Astrocyte (in vitro differentiated cells and primary cell): ENCODE measurements around the gene ZNF469. TPM values are rescaled to one million over a fixed set of nuclear protein-coding genes. Genes with fewer than 3 reads are reported as not detected.

Experiments used
- DNase-seq: peaks from one replicate; pipeline ENCODE4 v3.0.0-alpha.2; 2010; ENCODE audit warnings: low read depth
- FAIRE-seq: peaks from 2 replicates; lab custom pipeline; 2011; peaks lifted over from hg19 to GRCh38; lab: Jason Lieb, UNC
- H2AFZ ChIP-seq: 2 replicates; pipeline ENCODE4 v1.6.0; 2012; ENCODE audit warnings: low read depth, low read length, inconsistent platforms
- H3K27ac ChIP-seq: 2 replicates; pipeline ENCODE4 v1.5.1; 2011; ENCODE audit warnings: low read depth, low read length, inconsistent platforms
- H3K27me3 ChIP-seq: 2 replicates; pipeline ENCODE4 v1.6.0; 2011; ENCODE audit warnings: low read length, inconsistent platforms; ENCODE audit not compliant: insufficient read depth
- H3K36me3 ChIP-seq: 2 replicates; pipeline ENCODE4 v1.5.1; 2011; ENCODE audit warnings: low read length, inconsistent platforms; ENCODE audit not compliant: insufficient read depth
- H3K4me1 ChIP-seq: 2 replicates; pipeline ENCODE4 v1.5.1; 2011; ENCODE audit warnings: low read length, inconsistent platforms; ENCODE audit not compliant: insufficient read depth
- H3K4me2 ChIP-seq: 2 replicates; pipeline ENCODE4 v1.6.0; 2012; ENCODE audit warnings: low read length, inconsistent platforms
- H3K4me3 ChIP-seq: 2 replicates; pipeline ENCODE4 v1.5.1; 2011; ENCODE audit warnings: low read depth, mild to moderate bottlenecking, low read length, inconsistent platforms; ENCODE audit not compliant: insufficient read depth
- H3K79me2 ChIP-seq: 2 replicates; pipeline ENCODE4 v1.6.0; 2012; ENCODE audit warnings: mild to moderate bottlenecking, low read length, inconsistent platforms; ENCODE audit not compliant: insufficient read depth
- H3K9ac ChIP-seq: 2 replicates; pipeline ENCODE4 v1.6.0; 2012; ENCODE audit warnings: mild to moderate bottlenecking, low read length, inconsistent platforms
- H3K9me3 ChIP-seq: 2 replicates; pipeline ENCODE4 v1.5.1; 2012; ENCODE audit warnings: low read depth, mild to moderate bottlenecking, low read length, inconsistent platforms; ENCODE audit not compliant: insufficient read depth
- H4K20me1 ChIP-seq: 2 replicates; pipeline ENCODE4 v1.6.0; 2012; ENCODE audit warnings: low read length, inconsistent platforms; ENCODE audit not compliant: insufficient read depth
- H3K27ac Mint-ChIP-seq: one replicate; pipeline ENCODE4 v1.8.0; 2021; ENCODE audit warnings: mild to moderate bottlenecking, mixed read lengths; ENCODE audit not compliant: unreplicated experiment
- H3K27me3 Mint-ChIP-seq: one replicate; pipeline ENCODE4 v1.8.0; 2021; ENCODE audit warnings: low read depth, mixed read lengths; ENCODE audit not compliant: unreplicated experiment
- H3K36me3 Mint-ChIP-seq: one replicate; pipeline ENCODE4 v1.8.0; 2021; ENCODE audit warnings: low read depth, mixed read lengths; ENCODE audit not compliant: unreplicated experiment
- H3K4me1 Mint-ChIP-seq: one replicate; pipeline ENCODE4 v1.8.0; 2021; ENCODE audit warnings: low read depth, mixed read lengths; ENCODE audit not compliant: unreplicated experiment
- H3K4me3 Mint-ChIP-seq: one replicate; pipeline ENCODE4 v1.8.0; 2021; ENCODE audit warnings: mild to moderate bottlenecking, moderate library complexity, mixed read lengths; ENCODE audit not compliant: unreplicated experiment
- H3K9me3 Mint-ChIP-seq: one replicate; pipeline ENCODE4 v1.8.0; 2021; ENCODE audit warnings: mild to moderate bottlenecking, mixed read lengths; ENCODE audit not compliant: unreplicated experiment
- EZH2 ChIP-seq: IDR thresholded peaks from 2 replicates; pipeline ENCODE4 v1.6.1; 2012; ENCODE audit warnings: mild to moderate bottlenecking, low read length, inconsistent platforms; ENCODE audit not compliant: insufficient read depth
- total RNA-seq: library from RNA; stranded (reverse); gene quantifications from 2 replicates; pipeline ENCODE4 v1.2.1, GENCODE V29; 2021
- TF ChIP-seq, protein P1 (sequence below): IDR thresholded peaks from 2 replicates; pipeline ENCODE4 v1.5.1; 2011; ENCODE audit warnings: low read depth, mild to moderate bottlenecking, inconsistent platforms, low read length, moderate library complexity; ENCODE audit not compliant: insufficient read depth

ZNF469 gene
- total RNA-seq, 1 donor from 2014 or later, result 17.7 TPM

DNA sequence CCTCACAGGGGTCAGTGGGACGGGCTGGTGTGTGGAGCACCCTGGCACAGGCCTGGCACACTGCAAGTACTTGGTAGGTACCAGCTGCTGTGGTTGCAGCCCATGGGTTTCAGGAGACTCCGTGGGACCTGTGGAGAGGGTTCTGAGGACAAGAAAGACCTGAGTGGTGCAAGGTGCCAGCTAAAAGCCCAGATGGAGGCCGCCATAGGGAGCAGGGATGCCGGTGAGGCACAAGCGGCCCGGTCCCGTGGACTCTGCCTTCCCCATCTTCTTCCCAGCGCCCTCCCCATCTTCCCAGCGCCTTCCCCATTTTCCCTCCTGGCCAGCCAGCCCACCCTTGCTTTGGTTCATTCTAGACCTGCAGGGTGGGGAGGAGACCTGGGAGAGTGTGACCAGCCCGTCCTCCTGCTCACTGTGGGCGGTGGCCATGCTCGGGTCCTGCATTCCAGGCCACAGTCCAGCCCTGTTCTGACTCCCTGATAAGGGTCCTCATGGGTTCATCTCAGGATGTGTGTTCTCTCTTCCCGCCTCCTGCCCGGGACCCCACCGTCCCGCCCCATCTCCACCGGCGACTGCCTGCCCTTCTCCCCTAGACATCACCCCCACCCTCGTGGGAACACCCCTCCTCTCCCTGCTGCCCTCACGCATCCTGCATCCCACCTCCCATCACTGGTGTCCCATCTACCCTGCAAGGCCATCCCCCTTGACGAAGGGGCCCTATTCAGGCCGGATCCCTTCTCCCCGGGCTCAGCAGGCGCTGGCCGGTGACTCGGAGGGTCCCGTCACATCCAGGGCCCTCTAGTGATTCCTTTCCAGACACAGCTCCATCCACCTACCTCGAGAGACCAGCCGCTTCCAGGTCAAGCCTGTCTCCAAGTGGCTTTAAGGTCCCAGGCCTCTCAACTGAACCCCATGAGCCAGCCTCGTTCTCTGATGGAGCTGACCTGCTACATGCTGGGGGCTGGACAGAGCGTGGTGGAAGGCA is 3.4 kb downstream of the ZNF469 start:
- H3K4me3 ChIP-seq, result no peak overlapping the region
- no peak overlapping the region for H3K4me3 Mint-ChIP-seq
- H2AFZ ChIP-seq, result no peak overlapping the region
- H3K4me1 ChIP-seq, result peaks cover 35% of the 10 kb centered on the region
- peak overlapping the region; percentile 58 for H3K27ac Mint-ChIP-seq
- H3K27me3 Mint-ChIP-seq, result peaks cover 6% of the 10 kb centered on the region
- H3K27me3 ChIP-seq, result no peaks in the 10 kb centered on the region
- DNase-seq (no peak), FAIRE-seq (no peak)
- H3K36me3 ChIP-seq, result no peaks in the 10 kb centered on the region
- peaks cover 77% of the 10 kb centered on the region for H3K79me2 ChIP-seq
- H3K4me1 Mint-ChIP-seq, result peaks cover 11% of the 10 kb centered on the region
- H3K4me2 ChIP-seq, result peak overlapping the region; percentile 8
- H3K36me3 Mint-ChIP-seq, result peaks cover 23% of the 10 kb centered on the region
- H3K9ac ChIP-seq, result peak overlapping the region; percentile 86
- H3K9me3 Mint-ChIP-seq, result peaks cover 4% of the 10 kb centered on the region
- TF ChIP-seq, protein P1, sequence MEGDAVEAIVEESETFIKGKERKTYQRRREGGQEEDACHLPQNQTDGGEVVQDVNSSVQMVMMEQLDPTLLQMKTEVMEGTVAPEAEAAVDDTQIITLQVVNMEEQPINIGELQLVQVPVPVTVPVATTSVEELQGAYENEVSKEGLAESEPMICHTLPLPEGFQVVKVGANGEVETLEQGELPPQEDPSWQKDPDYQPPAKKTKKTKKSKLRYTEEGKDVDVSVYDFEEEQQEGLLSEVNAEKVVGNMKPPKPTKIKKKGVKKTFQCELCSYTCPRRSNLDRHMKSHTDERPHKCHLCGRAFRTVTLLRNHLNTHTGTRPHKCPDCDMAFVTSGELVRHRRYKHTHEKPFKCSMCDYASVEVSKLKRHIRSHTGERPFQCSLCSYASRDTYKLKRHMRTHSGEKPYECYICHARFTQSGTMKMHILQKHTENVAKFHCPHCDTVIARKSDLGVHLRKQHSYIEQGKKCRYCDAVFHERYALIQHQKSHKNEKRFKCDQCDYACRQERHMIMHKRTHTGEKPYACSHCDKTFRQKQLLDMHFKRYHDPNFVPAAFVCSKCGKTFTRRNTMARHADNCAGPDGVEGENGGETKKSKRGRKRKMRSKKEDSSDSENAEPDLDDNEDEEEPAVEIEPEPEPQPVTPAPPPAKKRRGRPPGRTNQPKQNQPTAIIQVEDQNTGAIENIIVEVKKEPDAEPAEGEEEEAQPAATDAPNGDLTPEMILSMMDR, result no peak
- no peak for TF ChIP-seq EZH2
- peaks cover 67% of the 10 kb centered on the region for H4K20me1 ChIP-seq
- H3K9me3 ChIP-seq, result no peaks in the 10 kb centered on the region
- no peak overlapping the region for H3K27ac ChIP-seq

DNA sequence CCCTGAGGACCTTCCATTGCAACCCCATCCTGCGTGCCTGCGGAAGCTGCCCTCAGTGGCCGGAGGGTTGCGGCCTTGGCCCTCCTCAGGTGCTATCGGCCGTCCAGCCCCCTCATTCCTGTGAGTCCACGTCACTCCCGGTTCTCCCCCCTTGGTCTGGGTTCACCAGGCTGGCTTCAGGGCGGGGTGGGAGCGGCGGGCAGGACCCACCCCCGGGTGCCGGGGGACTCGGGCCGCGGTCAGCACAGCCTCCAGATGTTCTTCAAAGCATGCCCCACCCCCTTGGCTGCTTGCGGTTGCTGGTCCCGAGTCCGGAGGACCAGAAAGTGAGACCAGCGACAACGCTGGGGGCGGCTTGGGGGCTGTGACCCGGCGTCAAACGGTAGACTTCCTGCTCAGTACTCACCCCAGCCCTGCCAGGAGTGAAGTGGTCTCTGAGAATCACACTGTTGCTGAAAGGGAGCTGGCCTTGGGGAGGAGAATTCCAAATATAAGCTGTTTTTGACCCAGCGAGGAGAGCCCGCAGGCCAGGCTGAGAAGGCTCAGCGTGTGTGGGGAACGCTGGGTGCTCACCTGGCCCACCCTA is 4.5 kb downstream of the ZNF469 start:
- Histone ChIP-seq H3K9ac (peak overlapping the region; percentile 61), H3K79me2 (peaks cover 89% of the 10 kb centered on the region)

More for the DNA sequence above, 4.5 kb downstream of the ZNF469 start:
- Histone ChIP-seq H3K9me3 (no peaks in the 10 kb centered on the region), H3K27ac (no peak overlapping the region), H4K20me1 (peaks cover 79% of the 10 kb centered on the region), H2AFZ (no peak overlapping the region), H3K4me3 (no peak overlapping the region), H3K27me3 (no peaks in the 10 kb centered on the region), H3K36me3 (no peaks in the 10 kb centered on the region), H3K4me2 (no peak overlapping the region), H3K4me1 (peaks cover 35% of the 10 kb centered on the region)
- H3K27me3 Mint-ChIP-seq, result peaks cover 6% of the 10 kb centered on the region
- TF ChIP-seq, protein P1, result no peak
- no peak for TF ChIP-seq EZH2
- peaks cover 4% of the 10 kb centered on the region for H3K9me3 Mint-ChIP-seq
- FAIRE-seq (no peak), DNase-seq (no peak)
- H3K27ac Mint-ChIP-seq, result no peak overlapping the region
- H3K4me1 Mint-ChIP-seq, result peaks cover 11% of the 10 kb centered on the region
- H3K4me3 Mint-ChIP-seq, result no peak overlapping the region
- H3K36me3 Mint-ChIP-seq, result peaks cover 23% of the 10 kb centered on the region
